Measurements from ENCODE around the gene TNS3.

Gene TNS3

DNA sequence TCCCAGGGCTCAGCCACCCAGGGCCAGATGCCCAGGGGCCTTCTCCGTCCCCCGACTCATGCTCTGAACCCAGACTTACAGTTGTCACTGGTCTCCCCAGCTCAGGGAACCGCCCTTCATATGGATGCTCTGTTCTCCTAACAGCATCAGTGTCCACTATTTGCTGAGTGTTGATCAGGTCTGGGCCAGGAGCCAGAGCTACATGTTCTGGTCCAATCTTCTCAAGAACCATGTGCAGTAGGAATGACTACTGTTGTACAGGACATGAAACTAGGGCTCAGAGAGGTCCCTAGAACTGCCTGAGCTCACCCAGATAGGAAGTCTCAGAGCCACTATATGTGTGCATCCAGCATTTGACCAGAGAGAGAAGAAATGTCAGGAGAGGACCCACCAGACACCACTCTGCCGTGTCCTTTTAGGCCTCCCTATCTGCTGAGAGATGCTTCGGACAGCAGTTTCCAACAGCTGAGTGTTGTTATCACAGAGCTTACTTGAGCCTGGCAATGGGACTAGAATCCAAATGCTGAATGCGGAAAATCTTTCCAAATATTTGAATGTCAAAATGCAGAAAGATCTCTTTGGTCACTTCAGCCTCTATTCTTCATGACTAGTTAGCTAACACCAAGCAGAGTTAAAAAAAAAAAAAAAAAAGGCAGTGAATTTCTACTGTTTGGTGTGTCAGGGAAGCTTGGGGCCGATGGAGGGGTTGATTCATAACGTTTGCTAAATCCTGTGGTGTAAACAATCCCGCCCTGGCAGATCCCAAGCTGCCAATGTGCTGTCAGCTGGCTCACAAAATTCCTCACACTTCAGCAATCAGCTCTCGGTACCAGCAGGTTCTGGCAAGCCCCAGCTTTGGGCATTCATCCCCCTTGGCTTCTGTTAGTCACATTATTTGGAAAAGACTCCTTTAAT is 246.1 kb downstream of the TNS3 start:
- DNase-seq, result no peak

DNA sequence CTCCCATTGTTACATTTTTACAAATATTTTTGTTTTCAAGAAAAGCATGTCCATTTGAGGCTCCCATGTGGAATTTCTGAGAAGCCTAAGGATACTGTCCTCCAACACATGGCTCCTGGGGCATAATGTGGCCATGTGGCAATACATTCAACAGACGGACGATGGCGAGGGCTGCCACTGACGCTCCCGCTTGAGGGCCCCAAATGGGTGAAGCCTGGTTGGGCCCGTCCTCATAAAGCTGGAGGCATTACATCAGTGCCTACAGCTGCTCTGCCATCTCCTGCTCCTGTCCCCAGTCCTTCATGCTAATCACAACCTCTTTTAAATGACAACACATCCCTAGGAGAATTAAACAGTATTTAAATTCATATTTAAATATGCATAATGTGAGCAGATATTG is 246.8 kb downstream of the TNS3 start:
- no peak for DNase-seq

DNA sequence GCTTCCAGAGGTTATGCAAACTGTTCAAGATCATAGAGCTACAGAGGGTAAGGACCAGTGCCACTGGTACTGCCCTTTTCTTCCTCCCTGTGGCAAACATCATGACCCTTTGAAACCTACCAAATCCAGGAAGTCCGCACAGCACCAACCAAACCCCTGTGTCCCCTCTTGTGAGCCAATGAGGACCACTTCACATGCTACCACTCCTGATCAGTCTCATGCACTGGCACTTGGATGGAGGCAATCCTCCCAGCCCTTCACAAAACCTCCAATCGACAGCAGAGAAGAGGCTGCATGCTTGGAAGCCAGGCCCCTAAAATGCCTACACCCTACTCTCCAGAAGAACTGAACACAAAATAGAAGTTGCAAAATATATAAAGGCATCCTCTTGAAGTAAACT is 248.0 kb downstream of the TNS3 start:
- no peak for DNase-seq

DNA sequence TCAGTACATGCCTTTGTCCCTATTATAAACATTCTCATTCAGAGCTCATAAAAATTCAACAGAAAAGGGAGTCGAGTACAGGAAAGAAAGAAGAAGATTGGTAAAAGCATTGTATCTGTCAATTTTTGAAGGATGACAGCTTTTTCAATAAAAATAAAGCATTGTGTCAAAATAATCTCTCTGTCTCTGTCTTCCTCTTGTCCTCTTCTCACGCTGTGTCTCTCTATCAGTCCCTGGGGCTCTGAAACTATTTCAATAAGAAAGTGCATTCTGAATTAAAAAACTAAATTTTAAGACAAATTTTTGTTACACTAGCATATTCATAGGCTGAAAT is 248.4 kb downstream of the TNS3 start:
- no peak for DNase-seq

DNA sequence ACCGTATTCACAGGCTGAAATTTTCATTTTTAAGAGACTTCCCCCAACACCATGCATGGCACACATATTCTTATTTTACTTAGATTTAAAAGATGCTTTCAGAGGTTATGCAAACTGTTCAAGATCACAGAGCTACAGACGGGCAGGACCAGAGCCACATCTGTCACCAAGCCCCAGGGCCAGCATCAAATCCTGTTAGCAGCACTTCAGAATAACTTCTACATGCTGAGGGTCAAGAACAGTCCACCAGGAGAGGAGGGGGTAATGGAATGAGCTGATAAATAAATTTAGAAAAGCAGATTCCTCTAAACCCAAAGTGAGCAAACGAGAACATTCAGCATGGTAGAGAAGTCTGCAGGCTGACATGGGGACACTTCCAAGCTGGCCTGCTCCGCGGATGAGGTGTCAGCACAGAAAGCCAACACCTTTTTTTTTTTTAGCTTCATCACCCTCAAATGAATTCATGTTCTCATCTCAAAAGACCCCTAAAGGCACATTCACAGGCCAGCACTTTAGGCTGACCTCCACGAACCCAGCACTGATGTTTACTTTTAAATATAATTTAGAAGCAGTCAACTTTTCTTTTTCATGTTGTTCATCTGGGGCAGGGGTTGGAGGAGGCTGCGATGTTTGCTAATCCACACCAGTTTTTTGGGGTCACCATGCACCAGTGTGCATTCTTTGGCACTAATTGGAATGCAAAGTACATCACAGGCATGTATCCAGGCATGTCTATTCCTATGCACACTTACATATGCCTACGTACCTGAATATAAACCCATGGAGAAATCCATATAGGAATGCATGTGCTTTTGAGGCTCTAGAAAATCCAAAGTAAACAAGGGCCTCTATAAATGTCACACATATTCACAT is 249.0 kb downstream of the TNS3 start:
- no peak for DNase-seq

DNA sequence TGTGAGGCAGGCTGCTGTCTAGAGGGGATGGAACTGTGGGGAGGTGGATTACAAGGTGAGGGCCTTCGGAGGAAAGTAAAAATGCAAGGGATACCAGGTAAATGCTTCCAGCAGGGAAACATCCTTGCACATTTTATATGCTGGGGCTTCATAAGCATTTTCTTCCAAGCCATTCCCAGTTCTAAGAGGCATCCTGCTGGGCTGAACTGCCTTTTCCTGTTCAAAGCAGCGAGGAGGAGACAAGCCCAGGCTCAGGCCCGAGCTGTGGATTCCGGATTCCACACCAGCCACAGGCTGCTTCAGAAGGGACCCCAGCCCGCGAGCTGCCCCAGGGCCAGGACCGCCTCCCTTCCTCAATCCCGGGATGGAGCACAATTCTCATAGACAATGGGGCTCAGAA is 249.7 kb downstream of the TNS3 start:
- DNase-seq, result no peak

DNA sequence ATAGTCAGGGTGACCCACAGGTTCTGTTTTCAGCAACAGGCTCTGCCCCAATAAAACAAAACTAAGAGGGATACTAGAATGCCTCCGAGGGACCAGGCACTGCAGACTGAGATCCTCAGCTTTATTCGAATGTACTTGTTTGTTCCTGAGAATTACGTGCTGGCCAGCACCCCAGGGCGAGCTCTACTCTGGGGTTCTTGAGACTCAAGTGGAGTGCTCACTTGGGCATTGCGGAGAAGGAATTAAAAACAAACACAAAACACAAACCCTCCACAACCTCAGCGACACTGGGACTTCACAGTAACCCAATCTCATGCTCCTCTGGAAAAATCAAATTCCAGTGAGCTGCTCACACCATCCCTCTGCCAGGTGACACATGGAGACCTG is 250.7 kb downstream of the TNS3 start:
- DNase-seq, result no peak

DNA sequence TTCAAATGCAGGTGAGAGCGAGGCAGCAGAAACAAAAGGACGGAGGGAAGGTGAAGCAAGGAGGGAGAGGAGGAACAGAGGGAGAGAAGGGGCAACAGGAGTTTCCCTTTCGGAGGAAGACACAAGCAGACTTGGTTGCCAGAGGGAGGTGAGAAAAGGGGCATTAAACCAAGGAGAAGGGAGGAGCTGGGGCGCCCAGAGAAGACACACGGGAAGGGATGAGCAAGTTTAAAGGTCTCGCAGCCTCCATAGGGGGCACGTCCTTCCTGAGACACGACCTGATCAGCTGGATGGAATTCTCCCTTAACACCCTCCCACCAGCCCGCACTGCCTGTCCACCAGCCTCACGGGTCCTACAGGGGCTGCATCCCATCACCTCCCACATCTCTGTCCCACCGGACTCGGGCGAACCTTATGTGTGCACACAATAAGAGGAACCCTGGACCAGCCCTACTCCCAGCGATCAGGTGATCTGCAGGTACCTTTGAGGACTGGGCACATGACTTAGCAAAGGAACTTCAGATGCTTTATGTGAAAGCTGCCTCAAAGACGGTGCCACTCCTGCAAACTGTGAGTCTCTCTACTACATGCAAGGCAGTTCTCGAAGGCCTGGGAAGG is 251.2 kb downstream of the TNS3 start:
- DNase-seq, result no peak

DNA sequence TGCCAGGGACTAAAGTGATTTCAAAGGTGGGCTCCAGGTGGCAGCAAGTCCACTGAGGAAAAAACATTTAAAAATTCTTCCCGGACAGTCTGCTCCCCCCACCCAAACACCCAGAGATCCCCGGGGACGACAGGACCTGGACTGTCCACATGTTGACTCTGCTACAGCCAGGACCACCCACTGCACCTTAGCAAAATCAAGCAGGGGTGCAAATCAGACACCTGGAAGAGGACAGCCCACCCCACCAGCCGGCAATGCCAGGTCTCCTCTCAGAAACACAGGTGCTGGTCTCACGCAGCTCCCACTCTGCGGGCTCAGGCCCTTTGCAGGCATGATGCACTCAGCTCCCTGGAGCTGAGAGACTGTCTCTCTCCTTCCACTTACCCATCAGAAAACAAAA is 251.9 kb downstream of the TNS3 start:
- DNase-seq, result no peak

DNA sequence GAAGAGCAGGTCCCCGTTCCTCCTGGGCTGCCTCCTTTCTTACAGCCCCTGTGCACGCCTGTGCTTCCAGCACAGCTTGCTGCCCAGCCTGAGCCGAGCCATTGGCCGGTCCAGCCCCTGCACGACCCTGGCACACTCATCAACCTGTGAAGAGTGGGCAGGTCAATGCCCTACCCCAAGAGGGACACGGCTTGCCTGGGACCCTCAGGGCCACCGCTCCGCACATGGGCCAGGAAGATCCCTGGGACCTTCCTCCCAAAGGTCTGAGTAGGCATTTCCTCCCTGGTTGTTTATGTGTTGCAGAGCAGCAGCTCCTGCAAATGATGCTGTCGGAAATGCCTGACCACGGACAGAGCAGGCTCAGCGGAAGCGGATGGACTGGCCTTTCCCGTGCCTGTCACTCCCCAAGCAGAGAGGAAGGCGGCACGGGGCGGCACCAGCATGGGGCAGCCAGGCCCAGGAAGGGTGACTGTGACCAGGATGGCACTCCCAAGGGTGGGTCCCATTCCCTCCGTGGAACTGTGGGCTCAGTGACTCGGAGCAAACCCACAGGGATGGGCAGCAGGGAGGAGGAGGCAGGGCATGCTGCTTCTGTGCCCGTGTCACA is 252.5 kb downstream of the TNS3 start:
- DNase-seq, result no peak

DNA sequence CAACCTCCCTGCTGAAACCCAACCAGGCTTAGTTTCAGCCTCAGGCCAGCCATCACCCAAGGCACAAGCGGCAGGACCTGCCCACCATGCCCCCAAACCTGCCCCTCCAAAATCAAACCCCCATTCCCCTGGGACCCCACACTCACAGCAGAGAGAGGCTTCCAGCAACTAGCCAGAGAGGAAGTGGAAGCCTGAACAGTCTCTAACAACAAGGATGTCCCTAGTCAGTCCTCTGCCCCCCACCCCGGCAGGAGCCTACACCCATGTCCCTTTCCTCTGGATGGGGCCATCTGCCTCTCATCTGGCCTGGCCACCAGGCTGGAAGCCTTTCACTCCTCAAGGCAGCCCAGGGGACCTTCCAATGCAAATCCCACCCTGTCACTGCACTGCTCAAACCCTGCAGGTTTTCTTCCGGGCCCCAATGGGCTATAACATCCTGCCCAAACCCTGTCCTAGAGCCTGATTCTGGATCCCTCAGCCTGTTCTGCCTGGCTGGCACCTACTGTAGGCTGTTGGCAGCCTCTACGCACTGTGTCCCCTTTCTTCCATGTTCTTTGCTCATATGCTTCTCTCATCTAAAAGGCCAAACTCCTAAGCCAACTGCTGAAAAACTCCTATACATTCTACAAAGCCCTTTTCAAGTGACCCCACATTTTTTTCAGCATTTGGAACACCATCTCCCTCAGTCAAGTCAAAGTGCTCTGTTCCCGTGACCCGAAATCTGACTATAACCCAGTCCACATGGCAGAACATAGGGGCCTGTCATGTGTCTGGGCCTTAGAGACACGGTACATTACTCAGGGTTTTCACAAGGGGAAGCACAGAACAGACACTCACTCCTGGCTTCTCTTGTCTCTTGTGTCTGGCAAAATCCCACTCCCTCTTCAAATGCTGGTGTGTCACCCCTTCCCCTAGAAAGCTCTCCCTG is 253.3 kb downstream of the TNS3 start:
- no peak for DNase-seq

DNA sequence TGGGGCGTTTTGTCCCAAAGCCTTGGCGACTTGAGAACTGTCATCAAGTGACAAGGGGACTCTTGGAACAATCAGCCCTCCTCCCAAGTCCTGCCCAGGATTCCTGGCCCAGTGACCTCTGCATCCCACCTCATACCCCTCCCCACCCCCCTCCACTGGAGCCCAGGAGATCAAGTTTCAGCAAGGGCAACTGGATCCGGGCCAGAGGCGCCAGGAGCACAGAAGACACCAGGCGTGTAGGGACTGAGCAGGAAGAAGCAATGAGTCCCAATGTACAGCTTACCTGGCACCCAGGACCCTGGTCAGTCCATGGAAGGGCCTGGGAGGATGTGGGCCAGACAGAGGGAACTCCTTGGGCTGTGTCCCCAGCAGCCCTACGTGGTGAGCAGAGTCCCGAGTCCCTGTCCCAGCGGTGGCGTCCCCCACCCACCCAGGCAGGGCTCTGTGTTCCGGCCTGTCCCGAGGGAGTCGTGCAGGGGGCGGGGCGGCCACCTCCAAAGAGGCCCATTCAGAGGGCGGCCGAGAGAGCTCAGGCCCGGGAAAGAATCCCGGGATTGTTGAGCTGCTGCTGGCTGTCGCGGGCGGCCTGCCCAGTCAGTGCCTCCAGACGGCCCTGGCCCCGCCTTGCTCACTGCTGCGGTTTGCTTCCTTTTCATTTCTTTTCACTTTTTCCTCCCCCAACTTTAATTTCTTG is 254.1 kb downstream of the TNS3 start:
- DNase-seq, result no peak

DNA sequence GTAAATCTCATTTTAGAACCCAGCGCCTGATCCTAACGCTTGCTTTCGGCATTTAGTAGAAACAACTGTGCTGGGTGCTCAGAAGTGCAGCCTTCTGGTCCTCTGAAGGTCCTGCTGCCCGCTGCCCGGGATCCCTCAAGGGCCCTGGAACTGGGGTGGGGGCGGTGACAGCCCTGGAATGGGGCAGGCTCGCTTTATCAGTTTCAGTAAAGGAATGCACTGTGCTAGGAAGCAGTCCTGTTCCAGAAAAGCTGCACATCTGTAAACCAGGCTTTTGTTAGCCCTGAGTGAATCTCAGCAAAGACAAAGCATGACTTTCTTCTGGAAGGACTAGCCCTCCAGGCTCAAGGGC is 254.6 kb downstream of the TNS3 start:
- no peak for DNase-seq

DNA sequence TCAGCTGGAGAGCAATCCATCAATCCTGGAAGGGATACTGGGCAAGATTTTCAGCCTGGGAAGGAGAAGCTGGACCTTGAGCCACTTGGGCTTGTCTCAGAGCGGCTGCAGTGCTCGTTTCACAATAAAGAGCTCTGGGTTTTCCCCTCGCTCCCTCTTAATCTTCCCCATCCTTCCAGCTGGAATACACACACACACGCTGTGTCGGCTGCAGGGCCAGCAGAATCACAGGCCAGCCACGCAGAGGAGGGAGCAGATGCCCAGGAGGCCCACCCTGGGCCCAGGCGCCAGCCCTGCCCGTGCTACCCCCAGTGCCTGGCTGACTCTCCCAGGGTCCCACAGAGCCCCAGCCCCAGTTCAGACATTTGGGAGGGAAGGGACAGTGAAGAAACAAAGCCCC is 255.1 kb downstream of the TNS3 start:
- DNase-seq, result no peak

DNA sequence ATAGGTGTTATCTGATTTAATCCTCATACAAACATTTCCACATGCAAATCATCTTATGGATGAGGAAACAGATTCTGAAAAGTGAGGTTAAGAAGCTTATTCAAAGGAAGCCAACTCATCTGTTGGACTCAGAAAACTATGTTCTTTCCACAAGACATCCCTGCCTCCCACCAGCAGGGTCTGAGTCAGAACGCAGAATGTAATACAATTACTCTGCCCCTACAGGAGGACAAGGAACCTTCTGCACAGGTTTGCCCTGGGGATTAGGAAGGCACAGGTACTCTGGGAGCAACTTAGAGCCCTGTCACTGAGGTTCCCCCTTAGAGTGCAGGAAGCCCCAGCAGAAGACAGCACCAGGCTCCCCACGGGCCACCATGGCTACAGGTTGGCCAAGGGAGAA is 255.7 kb downstream of the TNS3 start:
- DNase-seq, result no peak

DNA sequence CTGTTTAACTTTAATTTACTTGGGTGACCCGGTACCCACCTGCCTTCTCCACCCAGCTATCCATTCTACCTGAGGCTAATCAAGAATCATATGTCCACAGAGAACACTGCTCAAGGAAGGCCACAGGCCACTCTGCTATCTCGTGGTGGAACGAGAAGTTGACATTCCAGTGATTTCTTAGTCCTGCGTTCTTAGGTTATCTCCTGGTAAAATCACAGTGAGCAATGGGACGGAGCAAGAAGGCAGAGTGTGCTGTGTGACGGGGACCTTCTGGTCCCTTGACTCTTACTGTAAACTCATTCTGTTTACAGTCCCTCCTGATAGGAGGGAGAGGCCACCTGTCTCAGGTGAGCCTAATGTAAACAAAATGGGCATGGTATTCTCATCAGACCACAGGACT is 256.6 kb downstream of the TNS3 start:
- DNase-seq, result no peak

DNA sequence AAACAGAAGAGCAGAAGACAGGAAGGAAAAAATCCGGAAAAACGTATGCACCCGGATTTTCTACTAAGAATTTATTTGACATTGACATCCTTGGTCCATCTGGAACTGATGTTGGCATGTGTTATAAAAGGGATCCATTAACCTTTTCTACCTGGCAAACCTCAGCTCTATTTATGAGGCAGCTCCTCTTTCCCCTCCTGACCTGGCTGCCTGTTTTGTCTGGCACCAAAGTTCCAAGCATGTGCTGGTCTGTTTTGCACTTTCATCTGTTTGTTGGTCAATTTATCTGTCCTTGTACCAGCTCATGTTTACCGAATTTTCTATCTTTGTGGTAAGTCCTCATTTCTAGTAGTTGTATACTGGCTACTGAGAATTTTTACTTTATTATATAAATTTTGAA is 258.0 kb downstream of the TNS3 start:
- no peak for DNase-seq

DNA sequence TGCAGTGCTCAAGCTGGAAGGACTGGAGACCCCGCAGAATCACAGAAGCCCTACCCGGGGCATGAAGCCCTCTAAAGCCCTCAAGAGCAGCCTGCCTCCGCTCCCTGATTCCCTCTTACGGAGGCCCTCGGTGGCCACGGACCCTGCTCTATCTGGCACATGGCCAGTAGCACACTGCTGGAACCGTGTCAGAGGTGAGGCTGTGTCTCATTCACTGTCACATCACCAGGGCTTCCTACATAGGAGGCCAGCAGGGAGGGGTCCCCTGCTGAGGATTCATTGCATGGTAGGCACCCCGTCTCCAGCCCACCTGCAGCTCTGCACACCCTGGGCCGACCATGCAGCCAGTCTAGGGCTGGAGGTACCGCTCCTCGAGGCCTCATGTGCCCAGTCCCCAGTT is 259.2 kb downstream of the TNS3 start:
- no peak for DNase-seq

DNA sequence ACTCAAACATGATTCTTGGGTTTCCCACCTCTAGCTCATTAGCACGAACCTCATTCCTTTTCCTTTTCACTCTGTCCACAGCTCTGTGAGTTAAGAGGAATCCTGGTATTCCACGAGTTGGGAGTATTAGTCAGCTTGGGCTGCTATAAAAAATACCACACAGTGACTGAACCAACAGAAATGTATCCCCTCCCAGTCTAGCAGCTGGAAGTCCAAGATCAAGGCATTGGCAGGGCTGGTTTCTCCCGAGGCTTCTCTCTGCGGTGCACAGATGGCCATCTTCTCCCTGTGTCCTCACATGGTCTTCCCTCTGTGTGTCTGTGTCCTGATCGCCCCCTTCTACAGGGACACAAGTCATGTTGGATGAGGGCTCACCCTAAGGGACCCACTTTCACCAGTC is 261.6 kb downstream of the TNS3 start:
- no peak for DNase-seq

DNA sequence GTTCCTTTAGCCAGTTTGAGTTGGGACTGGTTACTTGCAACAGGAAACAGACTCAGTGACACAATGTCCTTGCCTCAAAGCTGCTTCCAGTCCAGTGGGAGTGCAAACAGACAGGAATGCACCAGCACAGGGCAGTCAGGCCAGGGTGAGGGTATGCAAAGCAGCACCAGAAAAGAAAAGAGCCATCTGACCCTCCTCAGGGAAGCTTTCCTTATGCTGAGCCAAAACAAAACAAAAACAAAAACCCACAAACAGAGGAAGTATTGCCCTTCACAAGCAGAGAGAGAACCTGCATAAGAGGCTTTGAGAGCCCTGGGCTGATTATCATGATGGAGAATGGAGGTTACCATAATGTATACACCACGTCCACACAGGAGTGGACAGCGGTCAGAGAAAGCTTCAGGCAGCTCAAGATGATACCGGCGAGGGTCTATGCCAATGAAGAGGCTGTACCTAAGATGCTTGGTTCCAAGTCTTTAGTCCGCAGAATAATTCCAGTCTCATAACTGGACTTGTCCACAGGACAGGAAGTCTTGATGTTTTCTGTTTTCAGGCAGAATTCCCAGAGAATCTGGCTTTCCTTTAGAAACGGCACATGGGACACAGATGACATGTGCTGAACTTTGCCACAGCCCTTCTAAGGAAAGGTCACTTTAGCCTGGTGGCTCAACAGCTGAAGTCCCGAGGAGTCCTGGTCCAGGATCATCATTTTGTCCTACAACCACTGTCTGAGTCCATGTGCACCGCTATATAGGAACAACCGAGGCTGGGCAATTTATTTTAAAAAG is 263.3 kb downstream of the TNS3 start:
- no peak for DNase-seq

DNA sequence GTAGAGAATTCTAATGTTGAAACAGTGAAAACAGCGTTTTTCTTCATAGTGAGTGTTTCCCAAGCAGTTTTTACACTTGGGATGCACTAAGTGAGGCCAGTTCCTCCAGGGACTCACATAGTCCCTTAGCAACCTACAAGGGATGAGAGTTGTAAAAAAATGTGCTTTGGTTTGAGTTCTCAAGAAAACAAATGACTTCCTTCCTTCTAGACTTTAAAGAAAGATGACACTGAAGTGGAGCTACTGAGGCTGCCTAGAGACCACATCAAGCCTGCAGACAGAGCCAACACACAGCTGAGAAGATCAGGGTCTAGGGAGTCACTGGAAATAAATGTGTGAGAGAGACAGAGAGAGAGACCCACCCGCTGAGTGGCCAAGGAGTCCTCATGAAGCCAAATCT is 264.4 kb downstream of the TNS3 start:
- DNase-seq, result no peak

All from CD4-positive, alpha-beta T cell treated with Interleukin-4 for 1 hour (primary cell).